ENCODE data around the gene CD300A.

CD300A gene

GRCh38 chr17:74522381-74523105 is 56.1 kb downstream of the CD300A start:
- no peak for DNase-seq

GRCh38 chr17:74523308-74523707 is 56.9 kb downstream of the CD300A start:
- DNase-seq = no peak

DNA sequence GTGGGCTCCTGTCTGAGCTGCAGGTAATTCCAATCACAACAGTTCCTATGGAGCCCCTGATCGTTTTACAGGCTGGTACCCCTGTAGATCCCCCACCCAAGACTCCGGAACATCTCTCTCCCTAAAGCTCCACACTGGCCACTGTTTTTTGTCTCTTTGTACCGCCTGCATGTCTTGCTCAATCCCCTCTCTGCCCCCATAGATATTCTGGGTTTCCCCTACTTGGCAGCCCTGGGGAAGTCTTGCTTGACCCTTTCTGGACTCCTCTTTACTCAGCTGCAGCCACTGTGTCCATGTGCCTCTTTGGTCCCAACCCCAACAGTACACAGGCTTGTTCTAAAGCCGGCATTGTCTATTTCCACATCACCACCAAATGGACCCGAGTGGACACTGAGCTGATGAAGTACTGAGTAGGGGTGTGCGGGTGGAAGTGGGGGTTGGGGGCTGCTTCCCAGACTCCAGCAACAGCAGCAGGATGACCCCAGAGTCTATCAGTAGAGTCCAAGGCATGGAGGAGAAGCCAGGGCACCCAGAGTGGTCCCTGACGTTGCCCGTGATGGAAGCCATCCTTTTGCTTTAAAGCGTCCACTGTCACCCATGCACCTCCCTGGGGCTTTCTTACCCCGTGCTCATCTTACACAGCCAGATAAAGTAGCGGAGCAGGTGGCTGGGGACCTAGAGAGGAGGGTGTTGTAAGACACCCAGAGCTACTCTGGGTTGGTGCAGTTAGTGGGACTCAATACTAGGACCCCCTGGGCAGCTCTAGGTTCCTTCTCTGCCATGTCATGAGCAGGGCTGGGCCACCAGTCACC is 58.4 kb downstream of the CD300A start:
- no peak for DNase-seq

DNA sequence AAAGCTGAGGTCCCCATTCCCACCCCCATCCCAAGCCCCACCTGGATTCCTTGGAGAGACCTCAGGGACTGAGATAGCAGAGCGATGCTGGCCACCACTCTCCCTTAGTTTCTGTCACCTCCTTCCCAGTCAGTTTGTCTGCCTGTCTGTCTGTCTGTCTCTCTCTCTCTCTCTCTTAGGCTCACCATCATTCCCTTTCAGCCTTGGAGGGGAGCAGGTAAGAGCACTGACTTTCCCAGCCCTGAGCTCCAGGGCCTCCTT is 59.0 kb downstream of the CD300A start:
- no peak for DNase-seq

DNA sequence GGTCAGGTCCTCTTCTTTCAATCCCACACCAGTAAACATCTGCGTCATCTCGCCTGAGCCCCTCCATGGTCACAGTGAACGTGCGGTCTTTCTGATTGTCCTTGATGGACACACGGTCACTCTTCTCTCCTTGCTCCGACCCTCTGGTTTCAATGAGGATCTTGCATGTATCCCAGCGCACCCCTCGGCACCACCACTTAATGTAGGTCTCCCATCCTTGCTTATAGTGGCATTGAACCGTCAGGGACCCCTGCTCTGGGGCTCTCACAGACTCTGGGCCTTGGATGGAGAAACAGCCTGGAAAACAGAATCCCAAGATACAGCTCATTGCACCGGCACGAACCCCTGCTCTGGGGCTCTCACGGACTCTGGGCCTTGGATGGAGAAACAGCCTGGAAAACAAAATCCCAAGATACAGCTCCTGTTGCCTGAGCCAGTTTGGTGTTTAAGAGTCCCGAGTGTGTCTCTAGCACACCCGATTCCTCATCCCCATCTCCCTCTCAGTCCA is 59.4 kb downstream of the CD300A start:
- DNase-seq = no peak

GRCh38 chr17:74526681-74527080 is 60.2 kb downstream of the CD300A start:
- DNase-seq = no peak

GRCh38 chr17:74527081-74527480 is 60.6 kb downstream of the CD300A start:
- DNase-seq = no peak

GRCh38 chr17:74527756-74528155 is 61.3 kb downstream of the CD300A start:
- no peak for DNase-seq

DNA sequence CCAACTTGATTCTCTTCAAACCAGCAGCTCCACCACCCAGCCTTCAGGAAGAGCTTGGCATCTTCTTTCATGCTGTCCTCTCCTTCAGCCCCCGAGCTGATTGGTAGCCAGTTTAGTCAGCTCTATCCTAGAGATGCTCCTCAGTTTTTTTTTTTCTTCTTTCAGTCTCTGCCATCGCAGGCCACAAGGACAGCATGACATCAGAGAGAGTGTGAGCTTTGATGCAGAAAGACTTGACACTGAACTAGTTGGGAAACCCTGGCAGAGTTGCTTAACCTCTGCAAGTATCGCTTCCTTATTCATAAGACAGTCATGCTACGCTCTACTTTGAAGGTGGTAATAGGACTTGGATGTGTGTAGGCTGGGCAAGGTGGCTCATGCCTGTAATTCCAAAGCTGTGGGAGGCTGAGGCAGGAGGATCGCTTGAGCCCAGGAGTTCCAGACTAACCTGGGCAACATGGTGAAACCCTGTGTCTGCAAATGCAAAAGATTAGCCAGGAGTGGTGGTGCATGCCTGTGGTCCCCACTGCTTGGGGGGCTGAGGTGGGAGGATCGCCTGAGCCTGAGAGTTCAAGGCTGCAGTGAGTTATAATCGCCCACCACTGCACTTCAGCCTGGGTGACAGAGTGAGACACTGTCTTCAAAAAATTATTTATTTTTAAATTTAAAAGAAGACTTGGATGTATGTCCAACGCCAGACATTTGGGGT is 62.2 kb downstream of the CD300A start:
- no peak for DNase-seq

DNA sequence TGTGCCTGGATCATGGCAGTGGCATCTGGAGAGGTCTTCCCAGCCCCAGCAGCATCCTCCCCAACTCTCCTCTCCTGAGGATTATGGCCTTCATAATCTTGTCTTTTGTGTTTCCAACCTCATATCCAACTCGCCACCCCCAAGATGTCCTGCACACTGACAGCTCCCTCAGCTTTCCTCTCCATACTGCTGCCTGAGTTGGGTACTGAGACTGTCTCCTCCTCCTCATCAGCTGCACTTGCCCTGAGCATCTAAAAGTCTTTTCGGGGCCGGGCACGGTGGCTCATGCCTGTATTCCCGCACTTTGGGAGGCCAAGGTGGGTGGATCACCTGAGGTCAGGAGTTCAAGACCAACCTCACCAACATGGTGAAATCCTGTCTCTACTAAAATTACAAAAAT is 62.8 kb downstream of the CD300A start:
- DNase-seq = no peak

DNA sequence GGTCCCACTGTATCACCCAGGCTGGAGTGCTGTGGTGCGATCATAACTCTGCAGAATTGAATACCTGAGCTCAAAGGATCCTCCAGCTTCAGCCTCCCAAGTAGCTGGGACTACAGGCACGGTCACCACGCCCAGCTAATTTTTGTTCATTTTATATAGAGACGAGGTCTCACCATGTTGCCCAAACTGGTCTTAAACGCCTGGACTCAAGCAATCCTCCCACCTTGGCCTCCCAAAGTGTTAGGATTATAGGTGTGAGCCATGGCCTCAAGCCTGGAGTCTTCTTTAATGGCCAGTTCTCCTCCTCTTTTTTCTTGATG is 64.4 kb downstream of the CD300A start:
- DNase-seq = no peak

DNA sequence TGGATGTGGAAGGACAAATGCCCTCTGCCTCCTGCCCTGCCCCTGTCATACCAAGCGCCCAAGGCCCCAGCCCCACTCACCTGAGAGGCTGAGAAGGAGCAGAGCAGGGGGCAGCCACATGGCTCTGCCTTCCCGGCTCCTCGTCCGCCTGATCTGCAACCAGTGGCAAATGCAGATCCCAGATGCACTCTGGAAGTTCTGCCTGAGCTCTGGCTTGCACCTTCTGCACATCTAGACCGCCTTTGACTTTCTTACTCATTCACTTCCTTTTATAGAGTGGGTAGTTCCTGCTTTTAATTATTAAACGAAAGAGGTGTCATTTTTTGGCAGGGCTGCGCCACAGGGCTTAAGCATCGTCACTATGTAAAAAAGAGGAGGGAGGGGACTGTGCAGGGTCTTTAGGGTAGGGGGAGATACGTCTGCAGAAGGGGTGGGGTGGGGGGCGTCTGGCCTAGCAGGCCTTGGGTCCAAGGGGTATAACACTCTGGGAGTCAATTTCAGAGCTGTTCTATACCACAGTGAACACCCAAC is 64.9 kb downstream of the CD300A start, which contains the start of gene CD300LB:
CD300LB (minus strand) TSS at position 245 of the 531 bp plus-strand sequence; CDS start at position 120, 125 bp downstream.
- DNase-seq = no peak

GRCh38 chr17:74532115-74532514 is 65.7 kb downstream of the CD300A start:
- no peak for DNase-seq

Data from DMS79 treated with DMSO at 0.1 percent for 48 hours (cell line).